Stimulated activated effector memory CD8-positive, alpha-beta T cell treated with anti-CD3 and anti-CD28 coated beads, Interleukin-12 subunit alpha, Interleukin-12 subunit beta, amount 100 ng/mL, for 72 hours (primary cell): ENCODE data around the gene TOP1.

ENCODE experiments used
- ATAC-seq: fragments of 150-1000 bp; cut with Tn5 transposase; 2 replicates; pipeline ENCODE4 v1.10.0; 2021
- DNase-seq, 2 donors: peaks; one replicate each; pipeline ENCODE4 v3.0.0; 2021 to 2022; ENCODE audit warnings: low spot score in 2 of 2
- H3K27ac Mint-ChIP-seq: one replicate; pipeline ENCODE4 v1.8.0; 2022; ENCODE audit warnings: mild to moderate bottlenecking, mixed read lengths
- H3K36me3 Mint-ChIP-seq: one replicate; pipeline ENCODE4 v1.8.0; 2022; ENCODE audit warnings: mild to moderate bottlenecking, mixed read lengths
- H3K4me1 Mint-ChIP-seq: one replicate; pipeline ENCODE4 v1.8.0; 2022; ENCODE audit warnings: mixed read lengths
- H3K4me3 Mint-ChIP-seq: one replicate; pipeline ENCODE4 v1.8.0; 2022; ENCODE audit warnings: mild to moderate bottlenecking, mixed read lengths
- H3K9me3 Mint-ChIP-seq: one replicate; pipeline ENCODE4 v1.8.0; 2022; ENCODE audit warnings: mixed read lengths

The TOP1 gene

GRCh38 chr20:41055679-41056078, 27.1 kb downstream of the TOP1 start:
- Mint-ChIP-seq H3K9me3 (peaks cover 3% of the 10 kb centered on the region), H3K27ac (no peak overlapping the region), H3K4me3 (no peak overlapping the region), H3K4me1 (peaks cover 62% of the 10 kb centered on the region), H3K36me3 (peaks cover 7% of the 10 kb centered on the region)
- ATAC-seq (no peak), DNase-seq (no peak)

- no peak for DNase-seq
- Mint-ChIP-seq H3K27ac (peak overlapping the region; percentile 48), H3K4me3 (no peak overlapping the region), H3K4me1 (peaks cover 47% of the 10 kb centered on the region), H3K36me3 (peaks cover 24% of the 10 kb centered on the region), H3K9me3 (peaks cover 3% of the 10 kb centered on the region)
- peak; percentile 95 for ATAC-seq
These were observed 29.5 kb downstream of the TOP1 start for GRCh38 chr20:41057999-41058673.

- Mint-ChIP-seq H3K36me3 (peaks cover 32% of the 10 kb centered on the region), H3K4me1 (peaks cover 47% of the 10 kb centered on the region), H3K4me3 (no peak overlapping the region), H3K9me3 (peaks cover 3% of the 10 kb centered on the region), H3K27ac (peak overlapping the region; percentile 48)
- no peak for ATAC-seq
- no peak for DNase-seq
These were observed 30.3 kb downstream of the TOP1 start for GRCh38 chr20:41058674-41059635.

GRCh38 chr20:41061155-41061554, 32.5 kb downstream of the TOP1 start:
- peaks cover 38% of the 10 kb centered on the region for H3K4me1 Mint-ChIP-seq
- no peak overlapping the region for H3K27ac Mint-ChIP-seq
- no peak overlapping the region for H3K4me3 Mint-ChIP-seq
- ATAC-seq = no peak
- no peak for DNase-seq
- peaks cover 45% of the 10 kb centered on the region for H3K36me3 Mint-ChIP-seq
- no peaks in the 10 kb centered on the region for H3K9me3 Mint-ChIP-seq

GRCh38 chr20:41063442-41063841, 34.8 kb downstream of the TOP1 start:
- no peak for ATAC-seq
- peaks cover 24% of the 10 kb centered on the region for H3K4me1 Mint-ChIP-seq
- H3K4me3 Mint-ChIP-seq = no peak overlapping the region
- no peaks in the 10 kb centered on the region for H3K9me3 Mint-ChIP-seq
- DNase-seq = no peak
- peak overlapping the region; percentile 32 for H3K27ac Mint-ChIP-seq
- H3K36me3 Mint-ChIP-seq = peaks cover 59% of the 10 kb centered on the region

- H3K36me3 Mint-ChIP-seq = peaks cover 64% of the 10 kb centered on the region
- H3K27ac Mint-ChIP-seq = no peak overlapping the region
- ATAC-seq (no peak), DNase-seq (no peak)
- H3K9me3 Mint-ChIP-seq = no peaks in the 10 kb centered on the region
- H3K4me3 Mint-ChIP-seq = no peak overlapping the region
- H3K4me1 Mint-ChIP-seq = peaks cover 18% of the 10 kb centered on the region
These were observed 35.8 kb downstream of the TOP1 start for GRCh38 chr20:41064377-41064776.

- H3K27ac Mint-ChIP-seq = peak overlapping the region; percentile 1
- ATAC-seq (no peak), DNase-seq (no peak)
- peaks cover 28% of the 10 kb centered on the region for H3K4me1 Mint-ChIP-seq
- no peaks in the 10 kb centered on the region for H3K9me3 Mint-ChIP-seq
- no peak overlapping the region for H3K4me3 Mint-ChIP-seq
- H3K36me3 Mint-ChIP-seq = peaks cover 71% of the 10 kb centered on the region
These were observed 37.1 kb downstream of the TOP1 start for GRCh38 chr20:41065716-41066115.

- peaks cover 43% of the 10 kb centered on the region for H3K4me1 Mint-ChIP-seq
- H3K9me3 Mint-ChIP-seq = no peaks in the 10 kb centered on the region
- no peak overlapping the region for H3K27ac Mint-ChIP-seq
- peaks cover 52% of the 10 kb centered on the region for H3K36me3 Mint-ChIP-seq
- DNase-seq (no peak), ATAC-seq (no peak)
- no peak overlapping the region for H3K4me3 Mint-ChIP-seq
These were observed 40.2 kb downstream of the TOP1 start for GRCh38 chr20:41068806-41069205.

GRCh38 chr20:41072190-41072863, 43.7 kb downstream of the TOP1 start:
- Mint-ChIP-seq H3K4me3 (peak overlapping the region; percentile 9), H3K9me3 (no peaks in the 10 kb centered on the region), H3K36me3 (peaks cover 48% of the 10 kb centered on the region), H3K4me1 (peaks cover 61% of the 10 kb centered on the region), H3K27ac (peak overlapping the region; percentile 70)
- ATAC-seq (no peak), DNase-seq (no peak)

GRCh38 chr20:41072915-41073314, 44.3 kb downstream of the TOP1 start:
- ATAC-seq = peak; percentile 52
- Mint-ChIP-seq H3K27ac (peak overlapping the region; percentile 70), H3K4me1 (peaks cover 67% of the 10 kb centered on the region), H3K4me3 (peak overlapping the region; percentile 9), H3K36me3 (peaks cover 48% of the 10 kb centered on the region), H3K9me3 (no peaks in the 10 kb centered on the region)
- DNase-seq = no peak

GRCh38 chr20:41074441-41074840, 45.8 kb downstream of the TOP1 start:
- no peak for ATAC-seq
- Mint-ChIP-seq H3K27ac (peak overlapping the region; percentile 7), H3K4me3 (no peak overlapping the region), H3K36me3 (peaks cover 58% of the 10 kb centered on the region), H3K9me3 (no peaks in the 10 kb centered on the region), H3K4me1 (peaks cover 75% of the 10 kb centered on the region)
- no peak for DNase-seq

- ATAC-seq (no peak), DNase-seq (no peak)
- Mint-ChIP-seq H3K4me1 (peaks cover 71% of the 10 kb centered on the region), H3K9me3 (no peaks in the 10 kb centered on the region), H3K4me3 (no peak overlapping the region), H3K27ac (peak overlapping the region; percentile 48), H3K36me3 (peaks cover 75% of the 10 kb centered on the region)
These were observed 48.2 kb downstream of the TOP1 start for GRCh38 chr20:41076776-41077175.

- H3K27ac Mint-ChIP-seq = peak overlapping the region; percentile 48
- DNase-seq (no peak), ATAC-seq (no peak)
- no peaks in the 10 kb centered on the region for H3K9me3 Mint-ChIP-seq
- peaks cover 85% of the 10 kb centered on the region for H3K36me3 Mint-ChIP-seq
- H3K4me1 Mint-ChIP-seq = peaks cover 58% of the 10 kb centered on the region
- H3K4me3 Mint-ChIP-seq = no peak overlapping the region
These were observed 49.7 kb downstream of the TOP1 start for GRCh38 chr20:41078329-41078728.

- Mint-ChIP-seq H3K4me3 (no peak overlapping the region), H3K9me3 (no peaks in the 10 kb centered on the region), H3K27ac (peak overlapping the region; percentile 48), H3K4me1 (peaks cover 50% of the 10 kb centered on the region), H3K36me3 (peaks cover 92% of the 10 kb centered on the region)
- no peak for DNase-seq
- no peak for ATAC-seq
These were observed 50.4 kb downstream of the TOP1 start for GRCh38 chr20:41079066-41079465.

GRCh38 chr20:41080866-41081265, 52.2 kb downstream of the TOP1 start:
- no peak overlapping the region for H3K4me3 Mint-ChIP-seq
- peaks cover 46% of the 10 kb centered on the region for H3K4me1 Mint-ChIP-seq
- DNase-seq (no peak), ATAC-seq (no peak)
- H3K36me3 Mint-ChIP-seq = peaks cover 100% of the 10 kb centered on the region
- H3K9me3 Mint-ChIP-seq = no peaks in the 10 kb centered on the region
- peak overlapping the region; percentile 0 for H3K27ac Mint-ChIP-seq
